Measurements from ENCODE around the gene C1QL3.

C1QL3 gene

GRCh38 chr10:16521311-16522016 is at the start of gene C1QL3:
Gene C1QL3 (minus strand): TSS chr10:16521879. CDS start chr10:16521065, 814 bp downstream.
- no peak for DNase-seq (ENCODE audit: low read depth in 2 of 2, low spot score in 1 of 2)

- DNase-seq (ENCODE audit: low read depth in 2 of 2, low spot score in 1 of 2): no peak
Observed at GRCh38 chr10:16570731-16571130, 49.1 kb upstream of the C1QL3 start.

- DNase-seq (ENCODE audit: low read depth in 2 of 2, low spot score in 1 of 2): no peak
Observed at GRCh38 chr10:16566202-16566805, 44.6 kb upstream of the C1QL3 start.

- no peak for DNase-seq (ENCODE audit: low read depth in 2 of 2, low spot score in 1 of 2)
Observed at GRCh38 chr10:16565604-16566003, 43.9 kb upstream of the C1QL3 start.

- DNase-seq (ENCODE audit: low read depth in 2 of 2, low spot score in 1 of 2): no peak
Observed at GRCh38 chr10:16562891-16563290, 41.2 kb upstream of the C1QL3 start.

GRCh38 chr10:16559236-16559773 is 37.6 kb upstream of the C1QL3 start:
- DNase-seq (ENCODE audit: low read depth in 2 of 2, low spot score in 1 of 2): no peak

GRCh38 chr10:16547973-16548372 is 26.3 kb upstream of the C1QL3 start:
- no peak for DNase-seq (ENCODE audit: low read depth in 2 of 2, low spot score in 1 of 2)

GRCh38 chr10:16545116-16545736 is 23.5 kb upstream of the C1QL3 start:
- no peak for DNase-seq (ENCODE audit: low read depth in 2 of 2, low spot score in 1 of 2)

- DNase-seq (ENCODE audit: low read depth in 2 of 2, low spot score in 1 of 2): no peak
Observed at GRCh38 chr10:16544591-16544990, 22.9 kb upstream of the C1QL3 start.

GRCh38 chr10:16544099-16544498 is 22.4 kb upstream of the C1QL3 start:
- no peak for DNase-seq (ENCODE audit: low read depth in 2 of 2, low spot score in 1 of 2)

- DNase-seq (ENCODE audit: low read depth in 2 of 2, low spot score in 1 of 2): no peak
Observed at GRCh38 chr10:16536155-16536554, 14.5 kb upstream of the C1QL3 start.

GRCh38 chr10:16529853-16530252 is 8.2 kb upstream of the C1QL3 start:
- no peak for DNase-seq (ENCODE audit: low read depth in 2 of 2, low spot score in 1 of 2)

GRCh38 chr10:16527452-16527851 is 5.8 kb upstream of the C1QL3 start:
- DNase-seq (ENCODE audit: low read depth in 2 of 2, low spot score in 1 of 2): no peak

- DNase-seq (ENCODE audit: low read depth in 2 of 2, low spot score in 1 of 2): no peak
Observed at GRCh38 chr10:16520900-16521299, 779 bp downstream of the C1QL3 start.

- DNase-seq (ENCODE audit: low read depth in 2 of 2, low spot score in 1 of 2): no peak
Observed at GRCh38 chr10:16519908-16520861, 1.5 kb downstream of the C1QL3 start.

GRCh38 chr10:16519250-16519907 is 2.3 kb downstream of the C1QL3 start:
- DNase-seq (ENCODE audit: low read depth in 2 of 2, low spot score in 1 of 2): no peak

GRCh38 chr10:16518822-16519221 is 2.9 kb downstream of the C1QL3 start:
- no peak for DNase-seq (ENCODE audit: low read depth in 2 of 2, low spot score in 1 of 2)

- DNase-seq (ENCODE audit: low read depth in 2 of 2, low spot score in 1 of 2): no peak
Observed at GRCh38 chr10:16510843-16511242, 10.8 kb downstream of the C1QL3 start.

GRCh38 chr10:16509996-16510395 is 11.7 kb downstream of the C1QL3 start:
- no peak for DNase-seq (ENCODE audit: low read depth in 2 of 2, low spot score in 1 of 2)

GRCh38 chr10:16505161-16505560 is 16.5 kb downstream of the C1QL3 start:
- no peak for DNase-seq (ENCODE audit: low read depth in 2 of 2, low spot score in 1 of 2)

- no peak for DNase-seq (ENCODE audit: low read depth in 2 of 2, low spot score in 1 of 2)
Observed at GRCh38 chr10:16497911-16498310, 23.8 kb downstream of the C1QL3 start.

Data from stimulated activated CD8-positive, alpha-beta memory T cell treated with anti-CD3 and anti-CD28 coated beads, Interleukin-4, amount 100 ng/mL, for 1 hour (primary cell).